Keratinocyte (primary cell): ENCODE results near the gene COQ7. TPM values are rescaled to one million over a fixed set of nuclear protein-coding genes. Genes with fewer than 3 reads are reported as not detected.

Source experiments
- DNase-seq: peaks from one replicate; pipeline ENCODE4 v3.0.0-alpha.2; 2011; ENCODE audit warnings: low read depth, missing footprints, low spot score
- FAIRE-seq: peaks from 2 replicates; lab custom pipeline; 2011; peaks lifted over from hg19 to GRCh38; lab: Jason Lieb, UNC
- H2AFZ ChIP-seq: 2 replicates; pipeline ENCODE4 v1.6.0; 2012; ENCODE audit warnings: low read length, control low read depth, inconsistent platforms; ENCODE audit not compliant: control insufficient read depth
- H3K27ac ChIP-seq: 2 replicates; pipeline ENCODE4 v1.5.1; 2011; ENCODE audit warnings: low read length; ENCODE audit not compliant: control insufficient read depth, insufficient read depth
- H3K27me3 ChIP-seq: 3 replicates; pipeline ENCODE4 v1.6.0; 2011; ENCODE audit warnings: low read length; ENCODE audit not compliant: control insufficient read depth, insufficient read depth; ENCODE audit errors: extremely low read depth
- H3K36me3 ChIP-seq, 2 experiments: 2 replicates in 1 of 2; 3 replicates in 1 of 2; pipeline ENCODE4 v1.5.1; 2011; ENCODE audit warnings: low read length in 2 of 2, mild to moderate bottlenecking in 1 of 2; ENCODE audit not compliant: control insufficient read depth in 2 of 2, insufficient read depth in 2 of 2; ENCODE audit errors: extremely low read depth in 1 of 2
- H3K4me1 ChIP-seq: 3 replicates; pipeline ENCODE4 v1.5.1; 2011; ENCODE audit warnings: low read length; ENCODE audit not compliant: control insufficient read depth, insufficient read depth; ENCODE audit errors: extremely low read depth
- H3K4me2 ChIP-seq: 3 replicates; pipeline ENCODE4 v1.6.0; 2011; ENCODE audit warnings: low read depth, low read length; ENCODE audit not compliant: control insufficient read depth, insufficient read depth; ENCODE audit errors: extremely low read depth
- H3K4me3 ChIP-seq, 3 experiments: fragments of 200-600 bp in 1 of 3; sonication (generic) in 1 of 3; 2 replicates in 2 of 3; 3 replicates in 1 of 3; pipeline ENCODE4 v1.5.1; 2011 to 2016; ENCODE audit warnings: low read length in 3 of 3, mild to moderate bottlenecking in 3 of 3, control low read depth in 2 of 3, inconsistent platforms in 1 of 3, low read depth in 1 of 3, mixed read lengths in 1 of 3, mixed run types in 1 of 3, moderate library complexity in 1 of 3; ENCODE audit not compliant: control insufficient read depth in 2 of 3, insufficient read depth in 2 of 3; ENCODE audit errors: extremely low read depth in 1 of 3
- H3K79me2 ChIP-seq: 2 replicates; pipeline ENCODE4 v1.6.0; 2012; ENCODE audit warnings: low read length; ENCODE audit not compliant: control insufficient read depth, insufficient read depth
- H3K9ac ChIP-seq: 3 replicates; pipeline ENCODE4 v1.6.0; 2011; ENCODE audit warnings: low read length; ENCODE audit not compliant: control insufficient read depth, insufficient read depth; ENCODE audit errors: extremely low read depth
- H3K9me1 ChIP-seq: 3 replicates; pipeline ENCODE4 v1.6.0; 2011; ENCODE audit warnings: low read length; ENCODE audit not compliant: control insufficient read depth, insufficient read depth; ENCODE audit errors: extremely low read depth
- H3K9me3 ChIP-seq: 2 replicates; pipeline ENCODE4 v1.5.1; 2012; ENCODE audit warnings: low read depth, low read length; ENCODE audit not compliant: control insufficient read depth
- H4K20me1 ChIP-seq: 3 replicates; pipeline ENCODE4 v1.6.0; 2011; ENCODE audit warnings: low read length; ENCODE audit not compliant: control insufficient read depth, insufficient read depth; ENCODE audit errors: extremely low read depth
- EZH2 ChIP-seq: IDR thresholded peaks from one replicate; pipeline ENCODE4 v1.6.1; 2012; ENCODE audit warnings: inconsistent platforms, mild to moderate bottlenecking, low read length, moderate library complexity
- dilution Hi-C: fragments of 300-500 bp; cut with MboI; formaldehyde crosslinking; loops from one replicate; pipeline ENCODE4 v1.7.0; 2020; ENCODE audit warnings: low sequenced_read_pairs; ENCODE audit not compliant: extremely low pct_ligation_motif_present
- polyA plus RNA-seq, 5 experiments: library from polyadenylated mRNA; depleted of rRNA in 3 of 5; stranded (reverse) in 3 of 5; stranded (forward) in 1 of 5; unstranded in 1 of 5; fragments of >200 nt; gene quantifications; 1 replicate in 1 of 5; 2 replicates in 3 of 5; 3 replicates in 1 of 5; pipeline versions ENCODE4 v1.2.1 to v1.2.3, GENCODE V29; 2011 to 2012; ENCODE audit warnings: missing spikeins in 2 of 5, low read depth in 1 of 5, low replicate concordance in 1 of 5
- TF ChIP-seq, protein P1 (sequence below), 3 experiments: IDR thresholded peaks in 1 of 3; conservative IDR thresholded peaks in 1 of 3; optimal IDR thresholded peaks in 1 of 3; 2 replicates in 2 of 3; 3 replicates in 1 of 3; pipeline versions ENCODE3 to v1.5.1; 2011; ENCODE audit warnings: low read length in 3 of 3, mild to moderate bottlenecking in 3 of 3, moderate library complexity in 2 of 3, control low read depth in 1 of 3, inconsistent platforms in 1 of 3; ENCODE audit not compliant: insufficient read depth in 2 of 3; ENCODE audit errors: extremely low read depth in 1 of 3

The COQ7 gene
- polyA plus RNA-seq, 1 donor (not counting 4 experiments of a cell fraction or from before 2014, with no cell fraction given): 11.0 TPM

DNA sequence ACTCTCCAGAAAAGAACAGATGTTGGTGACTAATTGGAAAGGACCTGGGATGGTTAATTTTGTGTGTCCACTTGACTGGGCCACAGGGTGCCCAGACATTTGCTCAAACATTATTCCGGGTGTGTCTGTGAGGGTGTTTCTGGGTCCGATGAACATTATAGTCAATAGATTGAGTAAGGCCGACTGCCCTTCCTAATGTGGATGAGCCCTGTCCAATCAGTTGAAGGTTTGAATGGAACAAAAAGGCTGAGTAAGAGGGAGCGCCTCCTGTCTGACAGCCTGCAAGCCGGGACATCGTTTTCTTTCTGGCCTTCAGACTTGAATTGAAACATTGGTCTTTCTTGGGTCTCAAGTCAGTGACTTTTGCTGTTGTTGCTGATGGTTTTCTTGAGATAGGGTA, 23.5 kb downstream of the COQ7 start:
- TF ChIP-seq, protein P1, sequence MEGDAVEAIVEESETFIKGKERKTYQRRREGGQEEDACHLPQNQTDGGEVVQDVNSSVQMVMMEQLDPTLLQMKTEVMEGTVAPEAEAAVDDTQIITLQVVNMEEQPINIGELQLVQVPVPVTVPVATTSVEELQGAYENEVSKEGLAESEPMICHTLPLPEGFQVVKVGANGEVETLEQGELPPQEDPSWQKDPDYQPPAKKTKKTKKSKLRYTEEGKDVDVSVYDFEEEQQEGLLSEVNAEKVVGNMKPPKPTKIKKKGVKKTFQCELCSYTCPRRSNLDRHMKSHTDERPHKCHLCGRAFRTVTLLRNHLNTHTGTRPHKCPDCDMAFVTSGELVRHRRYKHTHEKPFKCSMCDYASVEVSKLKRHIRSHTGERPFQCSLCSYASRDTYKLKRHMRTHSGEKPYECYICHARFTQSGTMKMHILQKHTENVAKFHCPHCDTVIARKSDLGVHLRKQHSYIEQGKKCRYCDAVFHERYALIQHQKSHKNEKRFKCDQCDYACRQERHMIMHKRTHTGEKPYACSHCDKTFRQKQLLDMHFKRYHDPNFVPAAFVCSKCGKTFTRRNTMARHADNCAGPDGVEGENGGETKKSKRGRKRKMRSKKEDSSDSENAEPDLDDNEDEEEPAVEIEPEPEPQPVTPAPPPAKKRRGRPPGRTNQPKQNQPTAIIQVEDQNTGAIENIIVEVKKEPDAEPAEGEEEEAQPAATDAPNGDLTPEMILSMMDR (optimal IDR thresholded peaks at IDR 0.05 in 1 of 3, IDR thresholded peaks at IDR 0.05 in 1 of 3, conservative IDR thresholded peaks at IDR 0.05 in 1 of 3; ENCODE audit: extremely low read depth in 1 of 3, insufficient read depth in 2 of 3, low read length in 3 of 3): no peak
- TF ChIP-seq EZH2: no peak
- H3K4me3 ChIP-seq: no peak overlapping the region
- no peak overlapping the region for H3K9ac ChIP-seq
- FAIRE-seq: no peak
- peaks cover 13% of the 10 kb centered on the region for H3K4me1 ChIP-seq
- no peak overlapping the region for H3K27ac ChIP-seq
- H3K79me2 ChIP-seq: no peaks in the 10 kb centered on the region
- H2AFZ ChIP-seq: no peak overlapping the region
- H4K20me1 ChIP-seq: no peaks in the 10 kb centered on the region
- H3K36me3 ChIP-seq: no peaks in the 10 kb centered on the region
- no peak for DNase-seq
- H3K27me3 ChIP-seq: no peaks in the 10 kb centered on the region
- no peaks in the 10 kb centered on the region for H3K9me3 ChIP-seq
- dilution Hi-C loops: no loop called here
- no peaks in the 10 kb centered on the region for H3K9me1 ChIP-seq
- H3K4me2 ChIP-seq: no peak overlapping the region

DNA sequence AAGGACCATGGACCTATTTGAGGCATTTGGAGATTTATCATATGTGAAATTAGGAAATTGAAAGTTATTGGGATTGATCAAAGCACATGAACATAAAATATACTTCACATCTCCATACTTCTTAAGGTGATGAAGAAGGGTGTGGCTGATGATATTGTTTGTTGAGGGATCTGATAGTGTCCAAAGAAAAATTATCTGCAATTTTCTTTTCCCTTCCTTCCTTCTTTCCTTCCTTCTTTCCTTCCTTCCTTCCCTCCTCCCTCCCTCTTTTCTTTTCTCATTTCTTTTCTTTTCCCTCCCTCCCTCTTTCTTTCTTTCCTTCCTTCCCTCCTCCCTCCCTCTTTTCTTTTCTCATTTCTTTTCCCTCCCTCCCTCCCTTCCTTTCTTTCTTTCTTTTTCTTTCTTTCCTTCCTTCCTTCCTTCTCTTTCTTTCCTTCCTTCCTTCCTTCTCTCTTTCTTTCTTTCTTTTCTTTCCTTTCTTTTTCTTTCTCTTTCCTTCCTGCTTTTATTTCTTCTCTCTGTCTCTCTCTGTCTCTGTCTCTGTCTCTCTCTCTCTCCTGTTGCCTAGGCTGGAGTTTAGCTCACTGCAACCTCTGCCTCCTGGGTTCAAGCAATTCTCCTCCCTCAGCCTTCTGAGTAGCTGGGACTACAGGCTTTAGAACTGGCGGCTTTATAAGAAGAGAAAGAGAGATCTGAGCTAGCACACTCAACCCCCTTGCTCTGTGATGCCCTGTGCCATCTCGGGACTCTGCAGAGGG, 25.4 kb downstream of the COQ7 start:
- FAIRE-seq (no peak), DNase-seq (no peak)
- Histone ChIP-seq H3K27me3 (no peaks in the 10 kb centered on the region), H4K20me1 (no peaks in the 10 kb centered on the region), H2AFZ (no peak overlapping the region), H3K9me3 (no peaks in the 10 kb centered on the region), H3K9me1 (no peaks in the 10 kb centered on the region), H3K79me2 (no peaks in the 10 kb centered on the region), H3K4me3 (no peak overlapping the region), H3K4me1 (peaks cover 10% of the 10 kb centered on the region), H3K27ac (no peak overlapping the region), H3K4me2 (no peak overlapping the region), H3K9ac (no peak overlapping the region), H3K36me3 (no peaks in the 10 kb centered on the region)
- TF ChIP-seq, protein P1 (optimal IDR thresholded peaks at IDR 0.05 in 1 of 3, IDR thresholded peaks at IDR 0.05 in 1 of 3, conservative IDR thresholded peaks at IDR 0.05 in 1 of 3; ENCODE audit: extremely low read depth in 1 of 3, insufficient read depth in 2 of 3, low read length in 3 of 3): no peak
- no peak for TF ChIP-seq EZH2
- dilution Hi-C loops: no loop called here
